ENCODE data around the gene CAPZB. TPM values are rescaled to one million over a fixed set of nuclear protein-coding genes. Genes with fewer than 3 reads are reported as not detected.

Gene CAPZB
- polyA plus RNA-seq, 1 of the 3 experiments (the other 2 are of a cell fraction) = 122 TPM

GRCh38 chr1:19466112-19466561 lies 19.2 kb downstream of the CAPZB start:
- peaks cover 19% of the 10 kb centered on the region for H3F3A ChIP-seq (replicated peaks; ENCODE audit: insufficient read depth)
- H3K9me2 ChIP-seq = no peaks in the 10 kb centered on the region
- H3K36me3 ChIP-seq (replicated peaks in 1 of 2; ENCODE audit: control insufficient read depth in 1 of 2, insufficient read depth in 2 of 2, low read length in 1 of 2) = peaks cover 3 to 4% of the 10 kb centered on the region in 2 experiments
- no peak overlapping the region; a peak in 1 of 4 replicates for H3K27ac ChIP-seq (ENCODE audit: low read depth in 2 of 2, low read length in 1 of 2)
- no peaks in the 10 kb centered on the region for H3K9me3 ChIP-seq
- peaks cover 96% of the 10 kb centered on the region for H4K20me1 ChIP-seq (ENCODE audit: insufficient read depth)
- TF ChIP-seq REST (IDR thresholded peaks at IDR 0.05; ENCODE audit: low read depth, low read length) = no peak
- no peak for TF ChIP-seq ZBTB33 (IDR thresholded peaks at IDR 0.05; ENCODE audit: borderline replicate concordance, low read depth)
- TF ChIP-seq RAD21 (IDR thresholded peaks at IDR 0.05; ENCODE audit: low read length) = no peak
- TF ChIP-seq YY1 (IDR thresholded peaks at IDR 0.05; ENCODE audit: low read depth) = no peak
- no peak for TF ChIP-seq FOSL2 (IDR thresholded peaks at IDR 0.05; ENCODE audit: borderline replicate concordance, low read depth)
- TF ChIP-seq POLR2AphosphoS5 (IDR thresholded peaks at IDR 0.05; ENCODE audit: low read depth, low read length) = no peak
- no peak for TF ChIP-seq MEF2A (IDR thresholded peaks at IDR 0.05; ENCODE audit: borderline replicate concordance, low read depth)
- TF ChIP-seq FOXJ3 (CRISPR knock-in tag; IDR thresholded peaks at IDR 0.05) = no peak
- H3K4me2 ChIP-seq = no peak overlapping the region
- ChIA-PET POLR2A (no interaction called here), CTCF (interaction anchor here (0.9 to 1.8 kb wide), 7 partner anchors 9 to 188 kb away, joined by 3 to 8 read pairs (median 3); no protein-coding TSS in a partner anchor)
- H3K4me3 ChIP-seq (ENCODE audit: low read depth in 2 of 2, low read length in 1 of 2) = no peak overlapping the region
- H3K4me1 ChIP-seq (ENCODE audit: control insufficient read depth in 1 of 2, insufficient read depth in 2 of 2, low read depth in 1 of 2, low read length in 1 of 2) = peaks cover 13 to 41% of the 10 kb centered on the region in 2 experiments; a peak in 3 of 4 replicates
- H2AFZ ChIP-seq (ENCODE audit: low read depth) = no peak overlapping the region
- no peak for DNase-seq
- WGBS (ENCODE audit: low lambda C conversion rate) = 79% methylated on average over 9 of the region's 9 CpGs
- H3K9ac ChIP-seq = no peak overlapping the region
- no peaks in the 10 kb centered on the region for H3K27me3 ChIP-seq (ENCODE audit: insufficient read depth)
- peaks cover 100% of the 10 kb centered on the region for H3K79me2 ChIP-seq (ENCODE audit: insufficient read depth)

GRCh38 chr1:19465650-19466049 lies 19.7 kb downstream of the CAPZB start:
- ChIA-PET POLR2A (no interaction called here), CTCF (interaction anchor here (0.9 to 1.8 kb wide), 7 partner anchors 9 to 188 kb away, joined by 3 to 8 read pairs (median 3); no protein-coding TSS in a partner anchor)
- Histone ChIP-seq H4K20me1 (ENCODE audit: insufficient read depth) (peaks cover 94% of the 10 kb centered on the region), H3F3A (replicated peaks; ENCODE audit: insufficient read depth) (peaks cover 19% of the 10 kb centered on the region), H3K79me2 (ENCODE audit: insufficient read depth) (peaks cover 100% of the 10 kb centered on the region), H3K36me3 (replicated peaks in 1 of 2; ENCODE audit: control insufficient read depth in 1 of 2, insufficient read depth in 2 of 2, low read length in 1 of 2) (peaks cover under 1 to 3% of the 10 kb centered on the region in 2 experiments), H3K9me3 (no peaks in the 10 kb centered on the region), H3K27me3 (ENCODE audit: insufficient read depth) (no peaks in the 10 kb centered on the region), H3K4me1 (ENCODE audit: control insufficient read depth in 1 of 2, insufficient read depth in 2 of 2, low read depth in 1 of 2, low read length in 1 of 2) (peaks cover 13 to 42% of the 10 kb centered on the region in 2 experiments; a peak in 3 of 4 replicates), H3K9me2 (no peaks in the 10 kb centered on the region), H3K9ac (no peak overlapping the region), H3K4me3 (ENCODE audit: low read depth in 2 of 2, low read length in 1 of 2) (no peak overlapping the region), H3K27ac (ENCODE audit: low read depth in 2 of 2, low read length in 1 of 2) (peak overlapping the region in 1 of 2 experiments; percentile 3; a peak in 1 of 4 replicates), H2AFZ (ENCODE audit: low read depth) (no peak overlapping the region), H3K4me2 (no peak overlapping the region)
- no peak for TF ChIP-seq POLR2AphosphoS5 (IDR thresholded peaks at IDR 0.05; ENCODE audit: low read depth, low read length)
- no peak for TF ChIP-seq FOXJ3 (CRISPR knock-in tag; IDR thresholded peaks at IDR 0.05)
- TF ChIP-seq PBX3 (IDR thresholded peaks at IDR 0.05) = no peak
- TF ChIP-seq FOXM1 (IDR thresholded peaks at IDR 0.05; ENCODE audit: low read depth) = no peak
- no peak for TF ChIP-seq RXRA (IDR thresholded peaks at IDR 0.05; ENCODE audit: borderline replicate concordance, low read depth)
- no peak for TF ChIP-seq SIN3A (IDR thresholded peaks at IDR 0.05; ENCODE audit: borderline replicate concordance, low read depth, low read length)
- TF ChIP-seq RAD21 (IDR thresholded peaks at IDR 0.05; ENCODE audit: low read length) = no peak
- no peak for TF ChIP-seq ZBTB33 (IDR thresholded peaks at IDR 0.05; ENCODE audit: borderline replicate concordance, low read depth)
- TF ChIP-seq TEAD4 (IDR thresholded peaks at IDR 0.05; ENCODE audit: borderline replicate concordance, insufficient read depth) = no peak
- TF ChIP-seq NFIC (IDR thresholded peaks at IDR 0.05; ENCODE audit: borderline replicate concordance) = no peak
- DNase-seq = no peak
- WGBS (ENCODE audit: low lambda C conversion rate) = 83% methylated on average over 4 of the region's 4 CpGs

Data from SK-N-SH (cell line).